Activated naive CD8-positive, alpha-beta T cell treated with anti-CD3 and anti-CD28 coated beads, Interleukin-2, amount 10 ng/mL, durations not matched to agents 7 days and 5 days (primary cell): ENCODE data around the gene BANP. TPM values are rescaled to one million over a fixed set of nuclear protein-coding genes. Genes with fewer than 3 reads are reported as not detected.

Experiments used
- ATAC-seq: fragments of 150-1000 bp; cut with Tn5 transposase; one replicate; pipeline ENCODE4 v1.10.0; 2021; ENCODE audit warnings: low read depth, moderate library complexity
- POLR2A ChIA-PET: fragments of 350-600 bp; sonication (Branson Sonifier 250); formaldehyde crosslinking; loops from one replicate; lab custom pipeline; 2021; ENCODE audit warnings: antibody characterized with exemption; lab: Charles Lee
- DNase-seq: peaks from one replicate; pipeline ENCODE4 v3.0.0; 2021
- H3K27ac Mint-ChIP-seq: one replicate; pipeline ENCODE4 v1.8.0; 2022; ENCODE audit warnings: mild to moderate bottlenecking, mixed read lengths
- H3K27me3 Mint-ChIP-seq: one replicate; pipeline ENCODE4 v1.8.0; 2022; ENCODE audit warnings: mild to moderate bottlenecking, moderate library complexity, mixed read lengths
- H3K36me3 Mint-ChIP-seq: one replicate; pipeline ENCODE4 v1.8.0; 2021; ENCODE audit warnings: mild to moderate bottlenecking, mixed read lengths
- H3K4me1 Mint-ChIP-seq: one replicate; pipeline ENCODE4 v1.8.0; 2021; ENCODE audit warnings: mixed read lengths
- H3K4me3 Mint-ChIP-seq: one replicate; pipeline ENCODE4 v1.8.0; 2022; ENCODE audit warnings: mild to moderate bottlenecking, moderate library complexity, mixed read lengths
- H3K9me3 Mint-ChIP-seq: one replicate; pipeline ENCODE4 v1.8.0; 2021; ENCODE audit warnings: mixed read lengths
- total RNA-seq, 2 experiments: library from RNA; stranded (reverse); gene quantifications; one replicate each; pipeline ENCODE4 v1.2.3, GENCODE V29; 2021

The BANP gene
- total RNA-seq, 2 experiments from 2014 or later: 50.2 to 55.1 TPM

GRCh38 chr16:88003316-88003715 is 52.1 kb downstream of the BANP start:
- H3K27ac Mint-ChIP-seq: no peak overlapping the region
- no peak overlapping the region for H3K4me3 Mint-ChIP-seq
- no peaks in the 10 kb centered on the region for H3K27me3 Mint-ChIP-seq
- no peaks in the 10 kb centered on the region for H3K4me1 Mint-ChIP-seq
- ATAC-seq (no peak), DNase-seq (no peak)
- no peaks in the 10 kb centered on the region for H3K9me3 Mint-ChIP-seq
- POLR2A ChIA-PET: no interaction called here
- H3K36me3 Mint-ChIP-seq: peaks cover 10% of the 10 kb centered on the region

- H3K27ac Mint-ChIP-seq: no peak overlapping the region
- ATAC-seq (no peak), DNase-seq (no peak)
- no peak overlapping the region for H3K4me3 Mint-ChIP-seq
- peaks cover 10% of the 10 kb centered on the region for H3K36me3 Mint-ChIP-seq
- no peaks in the 10 kb centered on the region for H3K4me1 Mint-ChIP-seq
- POLR2A ChIA-PET: no interaction called here
- H3K27me3 Mint-ChIP-seq: no peaks in the 10 kb centered on the region
- no peaks in the 10 kb centered on the region for H3K9me3 Mint-ChIP-seq
These were observed 52.5 kb downstream of the BANP start for GRCh38 chr16:88003736-88004135.

- DNase-seq: no peak
- POLR2A ChIA-PET: no interaction called here
- Mint-ChIP-seq H3K4me3 (no peak overlapping the region), H3K27ac (no peak overlapping the region), H3K27me3 (no peaks in the 10 kb centered on the region), H3K9me3 (no peaks in the 10 kb centered on the region), H3K36me3 (peaks cover 6% of the 10 kb centered on the region), H3K4me1 (no peaks in the 10 kb centered on the region)
- no peak for ATAC-seq
These were observed 53.2 kb downstream of the BANP start for GRCh38 chr16:88004391-88004790.

- ATAC-seq: no peak
These were observed 53.9 kb downstream of the BANP start for GRCh38 chr16:88005181-88005581.

GRCh38 chr16:88005968-88006367 is 54.7 kb downstream of the BANP start:
- Mint-ChIP-seq H3K4me3 (no peak overlapping the region), H3K4me1 (no peaks in the 10 kb centered on the region), H3K36me3 (peaks cover 6% of the 10 kb centered on the region), H3K27me3 (no peaks in the 10 kb centered on the region), H3K9me3 (no peaks in the 10 kb centered on the region), H3K27ac (no peak overlapping the region)
- POLR2A ChIA-PET: no interaction called here
- no peak for ATAC-seq
- no peak for DNase-seq

More at GRCh38 chr16:88005181-88005581, 53.9 kb downstream of the BANP start:
- Mint-ChIP-seq H3K27me3 (no peaks in the 10 kb centered on the region), H3K36me3 (peaks cover 6% of the 10 kb centered on the region), H3K4me3 (no peak overlapping the region), H3K9me3 (no peaks in the 10 kb centered on the region), H3K4me1 (no peaks in the 10 kb centered on the region), H3K27ac (no peak overlapping the region)
- DNase-seq: no peak
- POLR2A ChIA-PET: no interaction called here

GRCh38 chr16:88007321-88007731 is 56.1 kb downstream of the BANP start:
- POLR2A ChIA-PET: interaction anchor here (0.6 kb wide), 1 partner anchor 575 kb away, joined by 3 read pairs; no protein-coding TSS in a partner anchor
- Mint-ChIP-seq H3K27ac (no peak overlapping the region), H3K4me1 (no peaks in the 10 kb centered on the region), H3K9me3 (no peaks in the 10 kb centered on the region), H3K36me3 (peaks cover 4% of the 10 kb centered on the region), H3K27me3 (no peaks in the 10 kb centered on the region), H3K4me3 (no peak overlapping the region)
- DNase-seq: no peak
- no peak for ATAC-seq

- no peak for DNase-seq
- no peaks in the 10 kb centered on the region for H3K9me3 Mint-ChIP-seq
- no peak overlapping the region for H3K4me3 Mint-ChIP-seq
- H3K27ac Mint-ChIP-seq: no peak overlapping the region
- no peak for ATAC-seq
- POLR2A ChIA-PET: no interaction called here
- H3K27me3 Mint-ChIP-seq: no peaks in the 10 kb centered on the region
- H3K4me1 Mint-ChIP-seq: no peaks in the 10 kb centered on the region
- peaks cover 4% of the 10 kb centered on the region for H3K36me3 Mint-ChIP-seq
These were observed 57.6 kb downstream of the BANP start for GRCh38 chr16:88008840-88009239.

GRCh38 chr16:88009563-88010342 is 58.5 kb downstream of the BANP start:
- no peak overlapping the region for H3K4me3 Mint-ChIP-seq
- H3K27me3 Mint-ChIP-seq: no peaks in the 10 kb centered on the region
- peaks cover 3% of the 10 kb centered on the region for H3K36me3 Mint-ChIP-seq
- no peaks in the 10 kb centered on the region for H3K9me3 Mint-ChIP-seq
- H3K27ac Mint-ChIP-seq: no peak overlapping the region
- ATAC-seq (no peak), DNase-seq (no peak)
- POLR2A ChIA-PET: no interaction called here
- no peaks in the 10 kb centered on the region for H3K4me1 Mint-ChIP-seq

GRCh38 chr16:88010343-88010967 is 59.2 kb downstream of the BANP start:
- H3K36me3 Mint-ChIP-seq: peaks cover 3% of the 10 kb centered on the region
- ATAC-seq (no peak), DNase-seq (no peak)
- H3K9me3 Mint-ChIP-seq: no peaks in the 10 kb centered on the region
- no peak overlapping the region for H3K4me3 Mint-ChIP-seq
- no peaks in the 10 kb centered on the region for H3K27me3 Mint-ChIP-seq
- no peaks in the 10 kb centered on the region for H3K4me1 Mint-ChIP-seq
- H3K27ac Mint-ChIP-seq: no peak overlapping the region
- POLR2A ChIA-PET: no interaction called here

GRCh38 chr16:88010968-88011483 is 59.8 kb downstream of the BANP start:
- DNase-seq: no peak
- peaks cover 3% of the 10 kb centered on the region for H3K36me3 Mint-ChIP-seq
- POLR2A ChIA-PET: no interaction called here

GRCh38 chr16:88012360-88012759 is 61.1 kb downstream of the BANP start:
- H3K27ac Mint-ChIP-seq: no peak overlapping the region
- ATAC-seq (no peak), DNase-seq (no peak)

More at GRCh38 chr16:88010968-88011483, 59.8 kb downstream of the BANP start:
- Mint-ChIP-seq H3K4me1 (no peaks in the 10 kb centered on the region), H3K27me3 (no peaks in the 10 kb centered on the region), H3K27ac (no peak overlapping the region), H3K9me3 (no peaks in the 10 kb centered on the region), H3K4me3 (no peak overlapping the region)
- no peak for ATAC-seq

GRCh38 chr16:88013091-88013609 is 61.9 kb downstream of the BANP start:
- H3K4me3 Mint-ChIP-seq: no peak overlapping the region
- no peaks in the 10 kb centered on the region for H3K36me3 Mint-ChIP-seq
- H3K9me3 Mint-ChIP-seq: no peaks in the 10 kb centered on the region
- no peaks in the 10 kb centered on the region for H3K4me1 Mint-ChIP-seq
- DNase-seq (no peak), ATAC-seq (no peak)
- no peaks in the 10 kb centered on the region for H3K27me3 Mint-ChIP-seq
- POLR2A ChIA-PET: no interaction called here
- H3K27ac Mint-ChIP-seq: no peak overlapping the region

More at GRCh38 chr16:88012360-88012759, 61.1 kb downstream of the BANP start:
- peaks cover 3% of the 10 kb centered on the region for H3K36me3 Mint-ChIP-seq
- H3K4me3 Mint-ChIP-seq: no peak overlapping the region
- POLR2A ChIA-PET: no interaction called here
- no peaks in the 10 kb centered on the region for H3K27me3 Mint-ChIP-seq
- H3K4me1 Mint-ChIP-seq: no peaks in the 10 kb centered on the region
- no peaks in the 10 kb centered on the region for H3K9me3 Mint-ChIP-seq

- no peak for ATAC-seq
- no peaks in the 10 kb centered on the region for H3K36me3 Mint-ChIP-seq
These were observed 62.6 kb downstream of the BANP start for GRCh38 chr16:88013766-88014251.

More at GRCh38 chr16:88013766-88014251, 62.6 kb downstream of the BANP start:
- DNase-seq: no peak
- no peak overlapping the region for H3K4me3 Mint-ChIP-seq
- H3K4me1 Mint-ChIP-seq: no peaks in the 10 kb centered on the region
- no peak overlapping the region for H3K27ac Mint-ChIP-seq
- no peaks in the 10 kb centered on the region for H3K9me3 Mint-ChIP-seq
- POLR2A ChIA-PET: no interaction called here
- no peaks in the 10 kb centered on the region for H3K27me3 Mint-ChIP-seq
